GM21619 (cell line): Measurements from ENCODE around the gene MESP1.

ENCODE experiments used
- ATAC-seq: cut with Tn5 transposase; IDR thresholded peaks from one replicate; pipeline ENCODE4 v1.9.1; 2021; ENCODE audit not compliant: unreplicated experiment

Gene MESP1

DNA sequence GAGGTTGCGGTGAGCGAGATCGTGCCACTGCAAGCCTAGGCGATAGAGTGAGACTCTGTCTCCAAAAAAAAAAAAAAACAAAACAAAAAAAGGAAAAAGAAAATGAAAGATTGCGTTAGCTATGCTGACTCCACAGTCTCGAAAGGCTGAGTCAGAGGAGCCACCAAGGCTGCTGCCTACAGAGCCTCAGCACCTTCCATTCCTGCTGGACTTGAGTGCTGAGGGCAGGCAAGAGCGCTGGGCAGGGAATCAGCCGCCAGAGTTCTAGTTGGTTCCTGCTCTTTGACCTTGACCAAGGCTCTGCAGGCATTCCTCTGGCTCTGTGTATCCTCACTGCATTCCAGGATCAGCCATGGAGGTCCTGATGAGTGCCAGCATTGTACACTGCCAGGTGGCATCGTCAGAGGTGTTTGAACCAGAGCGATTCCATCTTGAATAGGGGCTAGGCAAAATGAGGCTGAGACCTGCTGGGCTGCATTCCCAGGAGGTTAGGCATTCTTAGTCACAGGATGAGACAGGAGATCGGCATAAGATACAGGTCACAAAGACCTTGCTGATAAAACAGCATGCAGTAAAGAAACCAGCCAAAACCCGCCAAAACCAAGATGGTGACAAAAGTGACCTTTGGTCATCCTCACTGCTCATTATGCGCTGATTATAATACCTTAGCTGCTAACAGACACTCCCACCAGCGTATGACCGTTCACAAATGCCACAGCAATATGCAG, 31.0 kb upstream of the MESP1 start:
- no peak for ATAC-seq

- peak; percentile 38 for ATAC-seq
These were observed 30.0 kb upstream of the MESP1 start for GRCh38 chr15:89781055-89781454.

DNA sequence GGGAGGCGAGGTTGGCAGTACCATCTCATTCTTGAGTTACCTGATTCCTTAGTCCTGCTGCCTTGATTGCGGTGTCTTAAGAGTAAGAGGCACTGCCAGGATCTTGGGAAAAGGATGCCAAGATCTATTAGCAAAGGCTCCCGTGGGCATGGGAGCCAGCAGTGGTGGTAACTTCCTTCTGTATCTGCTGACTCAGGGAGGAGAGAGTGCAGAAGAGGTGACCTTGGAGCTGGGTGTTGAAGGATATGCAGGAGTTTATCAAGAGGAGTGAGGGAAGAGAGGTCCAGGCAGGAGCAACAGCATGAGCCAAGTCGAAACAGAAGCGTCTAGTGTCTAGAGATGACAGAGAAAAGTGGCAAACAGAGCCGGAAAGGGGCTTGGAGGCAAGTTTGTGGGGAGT, 29.6 kb upstream of the MESP1 start:
- no peak for ATAC-seq

GRCh38 chr15:89778861-89779260, 27.8 kb upstream of the MESP1 start:
- no peak for ATAC-seq

DNA sequence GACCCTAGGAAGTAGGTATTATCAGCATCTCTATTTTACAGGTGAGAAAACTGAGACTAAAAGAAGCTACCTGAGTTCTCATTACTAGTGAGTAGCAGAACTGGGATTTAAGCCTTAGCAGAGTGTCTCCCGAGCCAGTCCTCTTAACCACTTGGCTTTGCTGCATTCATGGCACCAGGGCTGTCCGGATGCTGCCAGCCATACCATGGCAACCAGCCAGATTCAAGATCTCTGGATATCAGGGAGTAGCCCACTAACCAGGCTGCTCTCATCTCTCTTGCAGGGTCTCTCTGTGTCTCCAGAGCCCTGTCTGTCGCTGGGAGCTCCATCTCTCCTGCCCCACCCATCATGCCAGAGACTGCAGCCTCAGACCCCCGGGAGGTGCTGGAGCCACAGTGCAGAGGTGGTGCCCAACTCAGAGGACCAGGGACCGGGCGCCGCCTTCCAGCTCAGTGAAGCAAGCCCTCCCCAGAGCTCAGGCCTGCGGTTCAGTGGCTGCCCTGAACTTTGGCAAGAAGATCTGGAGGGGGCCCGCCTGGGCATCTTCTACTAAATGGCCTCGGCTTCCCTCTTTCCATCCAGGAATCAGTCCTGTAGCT, 26.8 kb upstream of the MESP1 start:
- ATAC-seq = no peak

GRCh38 chr15:89777073-89777751, 26.2 kb upstream of the MESP1 start:
- ATAC-seq = no peak

DNA sequence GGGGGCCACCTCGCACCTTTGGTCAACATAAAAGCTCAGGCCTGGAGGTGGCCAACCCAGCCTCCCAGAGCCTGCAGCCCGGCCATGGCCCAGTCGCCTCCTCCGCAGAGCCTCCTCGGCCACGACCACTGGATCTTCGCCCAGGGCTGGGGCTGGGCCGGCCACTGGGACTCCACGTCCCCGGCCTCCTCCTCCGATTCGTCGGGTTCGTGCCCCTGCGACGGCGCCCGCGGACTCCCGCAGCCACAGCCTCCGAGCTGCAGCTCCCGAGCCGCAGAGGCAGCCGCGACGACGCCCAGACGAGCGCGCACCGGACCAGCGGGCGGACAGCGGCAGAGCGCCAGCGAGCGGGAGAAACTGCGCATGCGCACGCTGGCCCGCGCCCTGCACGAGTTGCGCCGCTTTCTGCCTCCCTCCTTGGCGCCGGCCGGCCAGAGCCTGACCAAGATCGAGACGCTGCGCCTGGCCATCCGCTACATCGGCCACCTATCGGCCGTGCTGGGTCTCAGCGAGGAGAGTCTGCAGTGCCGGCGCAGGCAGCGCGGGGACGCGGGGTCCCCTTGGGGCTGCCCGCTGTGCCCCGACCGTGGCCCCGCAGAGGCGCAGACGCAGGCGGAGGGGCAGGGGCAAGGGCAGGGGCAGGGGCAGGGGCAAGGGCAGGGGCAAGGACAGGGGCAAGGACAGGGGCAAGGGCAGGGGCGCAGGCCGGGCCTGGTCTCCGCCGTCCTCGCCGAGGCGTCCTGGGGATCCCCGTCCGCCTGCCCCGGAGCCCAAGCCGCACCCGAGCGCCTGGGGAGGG, 25.4 kb upstream of the MESP1 start, which contains the start of gene MESP2:
Gene MESP2, plus strand, starts transcription at position 59 of the 799 bp plus-strand sequence. Its CDS starts 26 bp downstream, at position 85.
- ATAC-seq = peak; percentile 50

GRCh38 chr15:89775815-89776214, 24.8 kb upstream of the MESP1 start:
- no peak for ATAC-seq

DNA sequence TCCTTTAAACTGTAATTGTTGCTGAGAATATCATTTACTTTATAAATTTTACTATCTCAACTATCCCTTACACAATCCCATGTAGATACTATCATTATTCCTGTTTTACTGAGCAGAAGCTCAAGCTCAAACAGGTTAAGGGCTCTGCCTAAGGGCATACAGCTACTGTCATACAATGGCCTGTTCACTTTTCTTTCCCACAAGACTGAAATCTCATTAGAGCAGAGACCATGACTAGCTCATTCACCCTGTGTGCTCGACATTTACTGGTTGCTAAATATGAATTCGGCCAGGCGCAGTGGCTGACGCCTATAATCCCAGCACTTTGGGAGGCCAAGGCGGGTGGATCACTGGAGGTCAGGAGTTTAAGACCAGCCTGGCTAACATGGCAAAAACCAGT, 23.4 kb upstream of the MESP1 start:
- ATAC-seq = no peak

GRCh38 chr15:89772932-89773583, 22.0 kb upstream of the MESP1 start:
- ATAC-seq = no peak

- ATAC-seq = no peak
These were observed 19.0 kb upstream of the MESP1 start for GRCh38 chr15:89770041-89770440.

DNA sequence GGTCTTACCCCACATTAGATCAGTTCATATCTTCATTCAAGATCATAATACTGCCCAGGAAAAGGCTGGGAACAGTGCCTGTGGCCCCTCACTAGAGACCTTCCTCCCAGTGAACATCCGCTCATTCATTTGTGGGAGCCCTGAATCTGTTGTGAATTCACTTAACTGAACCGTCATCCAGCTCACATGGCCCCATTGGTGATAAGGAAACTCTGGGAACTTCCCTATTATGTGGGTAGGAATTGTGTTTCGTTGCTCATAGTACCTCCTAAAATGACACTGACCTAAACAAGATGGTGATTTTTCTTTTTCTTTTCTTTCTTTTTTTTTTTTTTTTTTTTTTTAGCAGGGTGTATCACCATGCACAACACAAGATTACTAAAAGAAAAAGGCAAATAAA, 18.3 kb upstream of the MESP1 start:
- ATAC-seq = no peak

- ATAC-seq = no peak
These were observed 17.0 kb upstream of the MESP1 start for GRCh38 chr15:89768071-89768500.

- ATAC-seq = no peak
These were observed 16.4 kb upstream of the MESP1 start for GRCh38 chr15:89767411-89767915.

DNA sequence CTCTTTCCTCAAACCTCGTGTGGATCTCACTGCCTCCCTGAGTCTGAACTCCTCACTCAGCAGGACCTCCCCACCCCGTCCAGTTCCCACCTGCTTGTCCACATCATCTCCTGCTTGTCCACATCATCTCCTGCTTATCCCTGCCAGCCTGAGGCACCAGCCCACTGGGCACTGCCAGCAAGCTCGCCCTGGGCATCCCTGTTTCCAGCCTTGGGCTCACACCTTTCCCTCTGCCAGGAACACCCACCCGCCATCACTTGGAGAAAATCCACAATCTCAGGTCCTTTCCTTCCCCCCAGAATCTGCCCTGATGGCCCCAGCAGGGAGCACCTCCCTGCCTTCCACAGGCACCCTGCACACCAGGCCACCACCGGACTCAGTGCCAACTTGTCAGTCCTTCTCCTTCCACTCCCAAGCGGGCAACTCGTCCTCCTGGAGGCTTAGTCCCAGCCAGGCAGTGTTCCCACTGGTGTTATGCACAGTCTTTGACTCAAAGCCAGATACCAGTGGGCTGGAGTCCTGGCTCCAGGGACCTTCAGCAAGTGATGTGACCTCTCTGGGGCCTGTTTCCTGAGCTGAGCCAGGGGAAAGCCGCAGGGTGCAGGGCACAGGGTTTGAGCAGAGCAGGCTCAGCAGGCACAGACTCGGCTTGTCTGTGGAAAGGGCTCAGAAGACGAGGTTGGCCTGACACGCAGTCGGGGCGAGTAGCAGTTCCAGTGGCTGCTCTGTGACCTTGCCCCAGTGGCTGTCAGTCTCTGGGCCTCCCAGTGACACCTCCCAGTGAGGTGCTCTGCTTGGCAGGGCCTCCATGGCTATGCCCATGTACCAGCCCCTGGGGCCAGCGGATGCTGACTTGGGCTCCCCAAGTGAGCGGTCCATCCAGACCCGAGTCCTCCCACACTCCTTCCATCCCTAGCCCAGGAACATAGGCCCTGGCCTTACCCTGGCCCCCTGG, 15.6 kb upstream of the MESP1 start:
- no peak for ATAC-seq

- no peak for ATAC-seq
These were observed 14.6 kb upstream of the MESP1 start for GRCh38 chr15:89765694-89766093.

- no peak for ATAC-seq
These were observed 10.9 kb upstream of the MESP1 start for GRCh38 chr15:89761929-89762328.

- peak; percentile 50 for ATAC-seq
These were observed 10.2 kb upstream of the MESP1 start for GRCh38 chr15:89761009-89761831.
